HG03378 (cell line): ENCODE data around the gene DCTN3.

Source experiments
- ATAC-seq: cut with Tn5 transposase; IDR thresholded peaks from one replicate; pipeline ENCODE4 v1.9.1; 2021; ENCODE audit warnings: mild to moderate bottlenecking, moderate library complexity; ENCODE audit not compliant: unreplicated experiment

The DCTN3 gene

GRCh38 chr9:34591248-34591916, 28.9 kb downstream of the DCTN3 start:
- no peak for ATAC-seq

- ATAC-seq = no peak
Measured at GRCh38 chr9:34590381-34591247, 29.7 kb downstream of the DCTN3 start.

GRCh38 chr9:34589636-34590380, 30.5 kb downstream of the DCTN3 start, which contains the start of gene CNTFR:
Gene CNTFR (minus strand): TSS chr9:34589724. CDS start chr9:34568981, 20,743 bp downstream.
- ATAC-seq = no peak

DNA sequence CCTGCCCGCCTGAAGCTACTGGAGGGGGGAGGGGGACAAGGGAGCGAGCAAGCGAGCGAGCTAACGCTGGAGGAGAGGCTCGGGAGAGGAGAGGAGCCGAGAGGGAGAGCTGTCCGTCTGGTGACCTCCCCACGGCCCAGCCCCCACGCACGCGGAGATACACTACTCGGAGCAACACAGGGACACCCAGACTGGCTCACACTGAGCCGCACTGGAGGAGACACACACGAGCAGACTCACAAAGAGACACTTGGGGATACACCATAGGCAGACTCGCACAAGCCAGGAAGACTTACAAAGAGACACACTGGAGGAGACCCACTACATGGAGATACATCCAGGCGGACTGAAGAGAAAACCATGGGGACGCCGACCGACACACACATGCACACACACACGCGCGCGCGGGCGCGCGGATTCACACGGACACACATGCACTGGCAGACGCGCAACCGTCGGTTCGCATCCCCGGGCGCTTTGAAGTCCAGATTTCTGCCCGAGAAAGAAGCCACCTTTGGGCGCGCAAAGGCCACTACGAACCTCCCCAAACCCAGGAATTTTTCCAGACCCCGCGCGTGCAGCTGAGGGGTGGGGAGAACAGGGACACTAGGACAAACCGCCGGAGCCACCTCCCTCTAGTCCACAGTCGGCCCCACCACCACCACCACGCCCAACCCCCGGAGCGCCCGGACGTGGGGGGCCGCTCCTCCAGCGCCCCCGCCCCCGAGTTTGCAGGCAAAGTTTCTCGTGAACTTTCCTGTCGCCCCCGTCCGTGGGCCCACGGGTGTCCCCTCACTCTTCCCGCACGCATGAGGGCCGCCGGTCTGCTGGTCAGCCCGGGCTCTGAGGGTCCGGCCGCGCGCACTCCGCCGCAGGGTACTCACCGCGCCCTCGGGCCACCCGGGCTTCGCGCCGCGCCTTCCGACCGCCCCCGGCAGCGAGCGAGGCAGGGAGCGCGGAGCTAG, 31.3 kb downstream of the DCTN3 start:
- ATAC-seq = no peak

GRCh38 chr9:34587271-34587670, 33.0 kb downstream of the DCTN3 start:
- no peak for ATAC-seq

DNA sequence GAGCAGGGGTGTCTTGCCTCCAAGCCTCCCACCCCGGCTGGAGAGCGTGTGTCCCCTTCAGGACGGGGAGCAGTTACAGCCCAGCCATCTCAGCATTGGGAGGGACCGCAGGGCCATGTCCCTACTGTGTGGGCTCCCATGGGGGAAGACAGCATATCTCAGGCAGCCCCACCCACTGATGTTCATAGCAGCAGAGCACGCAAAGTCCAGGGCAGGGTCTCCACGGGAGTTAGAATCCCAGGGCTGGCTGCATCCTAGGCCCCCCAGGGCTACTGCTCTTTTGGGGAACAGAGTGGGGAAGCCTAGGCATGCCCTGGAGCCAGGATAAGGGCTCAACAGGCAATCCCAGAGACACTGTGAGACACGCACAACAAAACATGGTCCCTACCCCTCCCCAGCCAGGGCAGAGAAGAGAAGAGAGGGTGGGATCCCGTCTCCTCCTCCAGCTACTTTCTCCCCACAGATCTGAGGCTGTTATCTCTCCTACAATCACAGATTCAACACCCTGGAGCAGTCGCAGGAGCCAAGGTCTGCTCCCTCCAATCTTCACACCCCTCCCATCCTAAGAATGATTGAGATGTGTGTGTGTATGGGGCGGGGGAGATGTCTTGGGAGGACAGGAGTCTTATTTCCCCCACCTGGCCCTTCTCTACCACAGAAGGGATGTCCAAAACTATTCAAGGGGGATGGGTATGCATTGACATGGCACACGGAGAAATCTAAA, 34.2 kb downstream of the DCTN3 start:
- ATAC-seq = no peak

DNA sequence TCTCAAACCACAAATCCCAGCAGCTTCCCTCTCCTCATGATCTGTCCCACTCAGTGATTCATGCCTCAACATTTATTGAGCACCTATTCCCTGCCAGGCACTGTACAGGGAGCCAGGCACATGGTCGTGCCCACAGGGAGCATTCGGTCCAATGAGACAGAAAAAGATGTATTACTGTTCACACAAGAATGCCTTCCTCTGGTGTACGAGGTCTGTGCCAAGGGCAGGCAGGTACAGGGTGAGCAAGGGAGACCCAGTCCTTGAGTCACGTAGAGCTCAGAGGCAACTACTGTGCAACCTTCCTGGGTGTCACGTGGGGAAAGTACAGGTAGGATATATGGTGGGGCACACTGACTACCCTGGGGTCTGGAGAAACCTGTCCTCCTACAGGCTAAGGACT, 35.3 kb downstream of the DCTN3 start:
- ATAC-seq = no peak

GRCh38 chr9:34582787-34583186, 37.5 kb downstream of the DCTN3 start:
- no peak for ATAC-seq

DNA sequence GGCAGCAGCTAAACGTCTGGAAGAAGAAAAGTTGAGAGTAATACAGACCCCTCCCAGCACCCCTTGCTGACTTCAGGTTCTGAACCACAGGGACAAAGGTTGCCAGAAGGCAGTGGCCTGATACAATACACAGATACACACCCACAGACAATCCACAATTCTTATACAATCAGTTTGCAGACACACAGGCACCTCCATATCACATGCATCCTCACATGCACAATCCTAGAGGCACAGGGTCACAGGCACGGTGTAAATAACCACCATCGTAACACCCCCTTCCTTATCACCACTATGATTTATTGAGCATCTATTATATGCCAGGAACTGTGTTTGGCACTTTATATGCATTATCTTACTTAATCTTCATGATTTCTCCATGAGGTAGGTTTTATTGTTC, 39.0 kb downstream of the DCTN3 start:
- ATAC-seq = no peak

DNA sequence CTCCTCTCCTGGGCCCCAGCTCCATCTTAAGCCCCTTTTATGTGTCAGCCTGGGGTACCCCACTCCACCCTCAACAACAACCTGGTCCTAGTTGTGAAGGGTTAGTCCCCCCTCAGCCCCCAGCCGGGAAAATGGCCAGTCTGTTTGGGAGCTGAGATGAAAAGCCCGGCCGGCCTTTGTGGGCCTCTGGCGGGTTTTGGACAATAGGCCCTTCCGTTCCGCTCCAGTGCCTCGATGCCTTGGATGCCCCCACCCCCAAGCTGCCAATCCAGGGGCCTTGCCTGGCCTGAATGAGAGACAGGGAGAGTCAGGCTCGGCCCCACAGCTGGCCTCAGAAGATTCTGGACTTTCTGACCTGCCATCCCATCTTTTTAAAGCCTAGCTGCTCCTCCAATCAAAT, 39.9 kb downstream of the DCTN3 start:
- no peak for ATAC-seq

- no peak for ATAC-seq
Measured at GRCh38 chr9:34579808-34580163, 40.5 kb downstream of the DCTN3 start.

DNA sequence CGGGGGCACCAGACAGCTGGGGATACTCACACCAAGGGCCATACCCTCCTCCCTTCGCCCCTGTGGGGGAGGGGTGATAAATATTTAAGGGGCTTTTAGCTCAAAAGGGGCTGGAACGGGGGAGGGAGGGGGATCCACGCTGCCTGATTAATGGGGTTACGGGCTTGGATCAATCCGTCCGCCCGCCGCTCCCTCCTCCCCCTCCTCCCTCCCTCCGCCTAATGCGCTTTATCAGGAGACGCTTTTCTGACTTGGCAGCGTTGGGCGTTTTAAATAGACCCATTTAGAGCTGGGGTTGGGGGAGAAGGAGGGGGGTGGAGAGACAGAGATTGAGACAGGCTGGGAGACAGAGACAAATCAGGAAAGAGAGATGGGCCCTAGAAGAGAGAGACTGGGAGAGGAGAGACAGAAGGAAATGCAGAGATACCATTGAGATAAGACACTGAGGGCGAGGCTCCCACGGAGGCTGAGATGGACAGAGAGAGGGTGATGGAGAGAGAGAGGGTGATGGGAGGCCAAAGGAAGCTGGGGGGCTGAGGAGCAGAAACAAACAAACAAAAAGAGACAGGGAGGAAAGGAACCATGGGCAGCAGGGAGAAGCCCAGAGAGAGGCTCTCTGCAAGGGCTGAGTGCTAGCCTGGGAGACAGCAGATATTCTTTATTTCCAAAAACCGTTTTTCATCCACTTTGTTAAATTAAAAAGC, 41.0 kb downstream of the DCTN3 start:
- no peak for ATAC-seq

DNA sequence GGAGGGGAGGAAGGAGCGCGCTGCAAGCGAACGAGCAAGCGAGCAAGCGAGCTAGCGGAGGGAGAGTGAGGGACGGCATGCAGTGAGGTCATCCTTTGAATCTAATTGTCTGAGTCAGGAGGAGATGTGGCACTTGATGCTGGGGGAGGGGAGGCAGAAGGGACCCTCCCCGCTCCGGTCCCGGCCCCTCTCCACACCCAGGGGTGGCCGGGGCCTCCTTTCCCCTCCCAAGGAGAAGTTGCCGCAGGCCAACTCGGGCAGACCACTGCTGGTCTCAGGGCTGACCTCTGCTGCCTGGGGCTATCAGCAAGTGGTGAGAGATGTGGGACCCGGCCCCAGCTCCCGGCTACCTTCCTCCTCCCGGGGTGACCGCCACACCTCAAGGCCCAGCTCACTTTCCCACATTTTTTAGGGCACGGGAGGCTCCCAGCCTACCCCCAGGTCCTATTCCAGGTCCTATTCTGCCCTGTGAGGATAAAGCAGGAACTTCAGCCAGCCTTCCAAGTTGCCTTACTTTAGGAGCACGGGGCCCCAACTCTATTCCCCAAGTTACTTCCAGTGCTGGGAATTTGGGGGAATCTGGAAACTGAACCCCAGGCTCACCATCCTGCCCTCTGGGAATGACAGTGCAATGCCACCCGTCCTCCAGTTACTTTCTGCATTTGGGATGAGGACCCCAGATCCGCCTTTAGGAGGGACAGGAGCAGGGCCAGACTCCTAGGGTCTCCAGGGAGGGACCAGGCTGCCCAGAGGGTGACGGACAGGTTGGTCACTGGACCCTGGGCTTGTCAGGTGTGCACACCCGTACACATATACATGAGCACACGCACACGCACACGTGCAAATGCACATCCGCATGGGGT, 41.8 kb downstream of the DCTN3 start:
- no peak for ATAC-seq

GRCh38 chr9:34577400-34578240, 42.7 kb downstream of the DCTN3 start:
- ATAC-seq = no peak

DNA sequence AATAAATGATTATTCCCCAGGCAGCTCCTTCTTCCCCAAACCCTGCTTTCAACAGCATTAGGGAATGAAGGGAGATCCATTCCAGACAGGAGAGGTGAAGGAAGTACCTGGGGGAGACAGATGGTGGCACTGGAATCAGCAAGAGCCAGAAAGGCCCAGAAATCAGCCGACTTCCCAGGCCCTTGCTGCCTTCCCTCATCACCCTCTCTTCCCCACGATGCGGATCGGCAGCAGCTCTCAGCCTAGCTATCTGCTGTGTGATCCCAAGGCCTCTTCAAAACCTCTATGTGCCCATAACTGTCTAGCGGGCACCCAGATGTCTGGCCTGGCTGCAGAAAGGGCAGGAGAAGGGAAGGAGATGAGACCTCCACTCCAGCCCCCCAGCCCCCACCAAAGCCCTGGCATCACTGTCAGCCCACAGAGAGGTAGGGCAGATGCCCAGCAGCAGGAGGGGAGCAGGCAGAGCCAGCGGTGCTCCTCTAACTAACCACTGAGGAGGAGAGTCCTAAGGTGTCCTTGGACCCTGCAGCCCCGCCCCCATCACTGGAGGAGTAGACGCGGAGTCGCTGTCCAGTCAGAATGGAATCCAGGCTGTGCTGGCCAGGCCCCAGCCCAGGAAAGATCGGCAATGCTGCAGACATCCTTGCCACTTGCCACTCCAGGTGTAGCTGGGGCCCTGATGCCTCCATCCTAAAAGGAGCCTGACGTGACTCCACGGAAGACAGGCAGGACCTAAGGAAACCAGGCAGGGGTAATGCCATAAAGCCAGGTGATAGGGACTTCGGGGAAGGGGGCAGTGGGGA, 43.5 kb downstream of the DCTN3 start:
- ATAC-seq = no peak

DNA sequence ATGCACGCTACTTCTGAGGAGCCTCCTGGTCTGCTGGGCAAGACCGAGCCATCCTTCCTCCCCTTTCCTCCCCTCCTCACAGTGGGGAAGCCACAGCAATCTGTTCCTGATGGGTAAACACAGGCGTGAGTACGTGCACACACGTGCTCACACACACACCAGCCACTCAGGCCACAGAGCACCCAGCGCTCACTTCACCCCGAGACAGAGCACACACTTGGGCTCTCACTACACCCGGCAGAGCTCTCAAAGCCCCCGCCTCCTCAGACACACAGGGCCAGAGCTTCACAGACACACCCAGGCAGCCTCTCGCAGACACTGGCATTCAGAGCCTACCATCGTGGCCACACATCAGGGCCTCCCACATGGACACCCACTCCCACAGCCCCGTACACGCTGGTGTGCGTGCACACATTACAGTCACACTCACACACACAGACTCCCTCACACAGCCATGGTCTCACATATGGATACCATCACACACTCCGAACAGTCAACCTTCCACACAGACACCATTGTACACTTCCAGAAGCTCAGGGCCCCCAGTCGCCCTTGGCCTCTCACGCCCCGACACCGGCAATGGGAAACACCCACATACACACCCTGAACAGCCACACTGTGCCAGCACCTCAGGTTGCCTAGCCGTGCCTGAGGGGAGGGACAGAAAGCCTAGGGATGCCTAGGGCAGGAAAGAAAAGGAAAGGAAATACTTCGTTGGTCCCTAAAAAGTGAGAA, 44.3 kb downstream of the DCTN3 start:
- ATAC-seq = no peak
